AG09309 (cell line): ENCODE measurements around the gene PTPRG.

Source experiments
- DNase-seq: peaks from one replicate; pipeline ENCODE4 v3.0.0-alpha.2; 2010; ENCODE audit warnings: low read depth
- H3K4me3 ChIP-seq: 2 replicates; pipeline ENCODE4 v1.5.1; 2011; ENCODE audit warnings: mild to moderate bottlenecking, low read depth, low read length, moderate library complexity; ENCODE audit not compliant: control insufficient read depth
- TF ChIP-seq, protein P1 (sequence below): IDR thresholded peaks from 2 replicates; pipeline ENCODE4 v1.5.1; 2011; ENCODE audit warnings: mild to moderate bottlenecking, low read depth, low read length, inconsistent platforms; ENCODE audit not compliant: insufficient read depth, control insufficient read depth; ENCODE audit errors: missing control alignments

PTPRG gene

DNA sequence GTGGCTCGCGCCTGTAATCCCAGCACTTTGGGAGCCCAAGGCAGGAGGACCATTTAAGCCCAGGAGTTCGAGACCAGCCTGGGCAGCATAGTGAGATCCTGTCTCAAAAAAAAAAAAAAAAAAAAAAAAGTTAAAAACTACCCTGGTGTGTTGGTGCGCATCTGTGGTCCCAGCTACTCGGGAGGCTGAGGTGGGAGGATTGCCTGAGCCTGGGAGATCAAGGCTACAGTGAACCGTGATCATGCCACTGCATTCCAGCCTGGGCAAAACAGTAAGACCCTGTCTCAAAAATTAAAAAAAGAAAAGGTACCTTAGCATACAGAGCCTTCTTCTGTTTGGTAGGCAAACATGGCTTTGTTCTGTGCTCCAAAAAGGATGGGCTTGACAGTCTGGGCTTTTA lies 57.5 kb downstream of the PTPRG start:
- H3K4me3 ChIP-seq, result no peak overlapping the region
- DNase-seq, result no peak
- TF ChIP-seq, protein P1, sequence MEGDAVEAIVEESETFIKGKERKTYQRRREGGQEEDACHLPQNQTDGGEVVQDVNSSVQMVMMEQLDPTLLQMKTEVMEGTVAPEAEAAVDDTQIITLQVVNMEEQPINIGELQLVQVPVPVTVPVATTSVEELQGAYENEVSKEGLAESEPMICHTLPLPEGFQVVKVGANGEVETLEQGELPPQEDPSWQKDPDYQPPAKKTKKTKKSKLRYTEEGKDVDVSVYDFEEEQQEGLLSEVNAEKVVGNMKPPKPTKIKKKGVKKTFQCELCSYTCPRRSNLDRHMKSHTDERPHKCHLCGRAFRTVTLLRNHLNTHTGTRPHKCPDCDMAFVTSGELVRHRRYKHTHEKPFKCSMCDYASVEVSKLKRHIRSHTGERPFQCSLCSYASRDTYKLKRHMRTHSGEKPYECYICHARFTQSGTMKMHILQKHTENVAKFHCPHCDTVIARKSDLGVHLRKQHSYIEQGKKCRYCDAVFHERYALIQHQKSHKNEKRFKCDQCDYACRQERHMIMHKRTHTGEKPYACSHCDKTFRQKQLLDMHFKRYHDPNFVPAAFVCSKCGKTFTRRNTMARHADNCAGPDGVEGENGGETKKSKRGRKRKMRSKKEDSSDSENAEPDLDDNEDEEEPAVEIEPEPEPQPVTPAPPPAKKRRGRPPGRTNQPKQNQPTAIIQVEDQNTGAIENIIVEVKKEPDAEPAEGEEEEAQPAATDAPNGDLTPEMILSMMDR, result no peak

DNA sequence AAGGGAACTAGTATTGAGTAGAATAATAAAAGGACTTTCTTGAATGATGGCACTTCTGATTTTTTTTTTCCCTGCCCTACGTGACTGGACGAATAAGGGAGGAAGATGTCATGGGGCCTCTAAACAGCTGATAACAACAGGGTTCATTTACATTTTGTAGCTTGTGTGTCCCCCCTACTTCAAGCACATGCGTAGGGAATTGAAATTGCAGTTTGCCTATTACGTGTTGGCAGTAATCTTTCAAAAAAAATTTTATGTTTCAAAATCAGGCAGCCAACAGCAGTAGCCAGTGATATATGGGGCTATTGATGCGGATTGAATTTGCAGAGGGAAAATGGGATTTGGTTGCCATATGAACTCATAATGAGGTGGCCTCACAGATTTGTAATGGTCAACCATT lies 58.7 kb downstream of the PTPRG start:
- DNase-seq, result no peak
- no peak overlapping the region for H3K4me3 ChIP-seq
- TF ChIP-seq, protein P1, result no peak

DNA sequence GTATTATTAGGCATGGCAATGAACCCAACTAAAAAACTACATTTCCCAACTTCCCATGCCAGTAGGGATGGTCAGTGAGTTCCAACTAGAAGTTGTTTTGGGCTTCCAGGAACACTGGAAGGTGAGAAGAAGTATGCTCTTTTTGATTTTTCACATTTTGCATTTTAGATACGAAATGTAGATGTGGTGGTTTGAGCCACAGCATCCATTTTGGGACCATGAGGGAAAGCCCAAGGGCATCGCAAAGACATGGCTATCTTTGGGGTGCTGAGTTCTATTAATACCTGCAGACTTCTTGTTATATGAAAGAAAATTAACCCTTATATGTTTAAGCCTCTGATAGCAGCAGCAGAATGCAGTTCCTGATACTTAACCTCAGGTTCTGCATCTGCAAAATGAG lies 62.9 kb downstream of the PTPRG start:
- H3K4me3 ChIP-seq, result no peak overlapping the region
- TF ChIP-seq, protein P1, result no peak
- DNase-seq, result no peak

DNA sequence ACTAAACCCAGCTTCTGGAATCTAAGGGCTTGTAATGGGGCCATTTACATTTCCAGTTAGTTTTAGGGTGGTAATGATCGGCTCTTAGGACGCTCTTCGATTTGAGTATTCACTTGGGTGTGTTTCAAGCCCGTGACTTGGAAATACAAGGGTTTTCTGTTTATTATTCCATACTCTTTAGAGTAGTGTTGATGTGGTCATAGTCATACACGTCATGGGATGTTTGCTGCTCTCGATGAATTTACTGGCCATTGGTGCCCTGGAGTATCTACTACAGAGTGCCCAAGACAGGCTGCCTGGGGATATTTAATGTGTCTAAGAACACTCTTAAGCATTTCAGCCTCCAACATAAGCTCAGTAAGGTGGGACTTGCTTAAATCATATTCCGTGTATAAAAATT lies 64.1 kb downstream of the PTPRG start:
- TF ChIP-seq, protein P1, result no peak
- DNase-seq, result no peak
- H3K4me3 ChIP-seq, result no peak overlapping the region

DNA sequence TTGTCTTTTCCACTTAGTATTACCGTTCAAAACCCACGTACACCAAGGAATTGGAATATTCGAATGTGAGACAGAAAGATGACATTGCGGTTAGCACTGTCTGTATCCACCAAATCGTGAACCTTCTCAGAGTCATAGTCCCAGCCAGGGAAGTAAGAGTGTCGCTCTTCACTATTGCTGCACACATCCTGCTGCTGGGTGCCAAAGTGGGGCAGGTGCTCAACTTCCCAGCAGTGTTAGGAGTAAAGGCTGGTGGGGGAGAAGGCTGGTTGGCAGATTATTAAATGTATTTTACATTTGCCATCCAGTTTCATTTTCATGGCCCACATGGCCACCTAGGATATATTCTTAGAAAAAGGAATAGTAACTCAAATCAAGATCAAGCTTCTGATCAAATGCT lies 65.1 kb downstream of the PTPRG start:
- no peak for DNase-seq
- TF ChIP-seq, protein P1, result no peak
- no peak overlapping the region for H3K4me3 ChIP-seq

DNA sequence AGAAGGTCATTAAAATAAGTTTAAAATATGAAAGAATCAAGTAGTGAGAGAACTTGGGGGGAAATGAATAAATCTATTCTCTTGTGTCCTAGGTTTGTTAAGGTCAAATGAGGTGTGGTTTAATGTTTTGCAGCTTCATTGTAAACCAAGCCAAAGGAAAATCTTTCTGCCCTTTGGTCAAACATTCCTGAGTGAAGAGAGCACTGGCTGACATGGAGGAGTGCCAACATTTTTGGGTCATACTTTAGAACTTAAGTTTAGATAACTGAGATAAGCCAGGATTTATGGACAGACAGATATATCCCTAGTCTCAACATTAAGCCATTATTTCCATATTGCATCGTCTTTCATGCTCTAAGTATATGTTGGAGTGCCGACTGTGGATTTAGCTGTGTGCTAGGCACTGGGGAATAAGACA lies 66.4 kb downstream of the PTPRG start:
- DNase-seq, result peak; percentile 83
- H3K4me3 ChIP-seq, result no peak overlapping the region
- TF ChIP-seq, protein P1, result no peak

DNA sequence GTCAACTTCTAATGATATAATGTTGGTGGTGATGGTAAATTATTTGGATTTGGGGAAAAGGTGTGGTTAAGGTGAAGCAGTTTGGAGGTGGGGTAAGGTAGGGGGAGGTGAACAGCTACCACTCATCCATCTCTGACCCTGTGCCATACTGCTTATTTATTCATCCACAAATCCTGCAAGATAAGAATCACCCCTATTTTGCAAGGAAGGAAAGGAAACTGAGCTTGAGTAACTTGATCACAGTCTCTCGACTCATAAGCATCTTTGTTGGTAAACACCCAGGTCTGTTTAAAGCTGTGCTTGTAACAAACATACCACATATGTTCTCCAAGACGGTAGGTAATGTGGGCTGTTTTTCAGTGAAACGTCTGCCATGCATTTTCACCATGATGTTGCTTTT lies 67.3 kb downstream of the PTPRG start:
- TF ChIP-seq, protein P1, result no peak
- no peak for DNase-seq
- no peak overlapping the region for H3K4me3 ChIP-seq
